D341Med (cell line): ENCODE measurements around the gene IGLL5.

ENCODE experiments used
- DNase-seq: peaks from one replicate; pipeline ENCODE4 v3.0.0; 2012; ENCODE audit warnings: low spot score

The IGLL5 gene

DNA sequence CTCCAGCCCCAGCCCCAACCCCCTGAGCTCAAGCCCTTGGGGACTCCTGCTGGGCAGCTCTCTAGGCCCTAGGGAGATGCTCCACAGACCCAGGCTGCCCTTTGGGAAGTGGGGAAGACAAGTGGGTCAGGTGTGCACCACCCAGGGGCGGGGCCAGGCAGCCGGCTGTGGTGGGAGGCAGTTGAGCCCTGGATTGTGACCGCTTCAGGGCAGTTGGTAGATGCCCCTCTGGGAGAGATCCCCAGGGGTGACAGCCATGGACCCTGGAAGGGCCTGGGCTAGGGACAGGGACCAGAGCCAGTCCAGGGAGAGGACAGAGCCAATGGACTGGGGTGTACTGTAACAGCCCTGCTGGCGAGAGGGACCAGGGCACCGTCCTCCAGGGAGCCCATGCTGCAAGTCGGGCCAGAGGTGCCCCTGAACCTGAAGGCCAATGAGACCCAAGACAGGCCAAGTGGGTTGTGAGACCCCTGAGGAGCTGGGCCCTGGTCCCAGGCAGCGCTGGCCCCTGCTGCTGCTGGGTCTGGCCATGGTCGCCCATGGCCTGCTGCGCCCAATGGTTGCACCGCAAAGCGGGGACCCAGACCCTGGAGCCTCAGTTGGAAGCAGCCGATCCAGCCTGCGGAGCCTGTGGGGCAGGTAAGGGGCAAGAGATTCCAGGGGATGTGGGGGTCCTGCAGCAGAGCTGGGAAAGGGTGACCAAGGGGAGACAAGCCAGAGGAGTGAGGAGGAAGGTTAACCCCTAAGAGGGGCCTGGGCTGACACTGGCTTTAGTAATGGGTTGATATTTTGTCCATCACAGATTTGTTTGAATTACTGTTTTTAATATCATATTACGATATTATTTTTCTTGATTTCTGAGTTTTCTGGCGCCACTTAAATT lies at the start of gene IGLL5:
Gene IGLL5, plus strand, starts transcription at position 196 of the 883 bp plus-strand sequence. Its CDS starts 238 bp downstream, at position 434.
- no peak for DNase-seq

DNA sequence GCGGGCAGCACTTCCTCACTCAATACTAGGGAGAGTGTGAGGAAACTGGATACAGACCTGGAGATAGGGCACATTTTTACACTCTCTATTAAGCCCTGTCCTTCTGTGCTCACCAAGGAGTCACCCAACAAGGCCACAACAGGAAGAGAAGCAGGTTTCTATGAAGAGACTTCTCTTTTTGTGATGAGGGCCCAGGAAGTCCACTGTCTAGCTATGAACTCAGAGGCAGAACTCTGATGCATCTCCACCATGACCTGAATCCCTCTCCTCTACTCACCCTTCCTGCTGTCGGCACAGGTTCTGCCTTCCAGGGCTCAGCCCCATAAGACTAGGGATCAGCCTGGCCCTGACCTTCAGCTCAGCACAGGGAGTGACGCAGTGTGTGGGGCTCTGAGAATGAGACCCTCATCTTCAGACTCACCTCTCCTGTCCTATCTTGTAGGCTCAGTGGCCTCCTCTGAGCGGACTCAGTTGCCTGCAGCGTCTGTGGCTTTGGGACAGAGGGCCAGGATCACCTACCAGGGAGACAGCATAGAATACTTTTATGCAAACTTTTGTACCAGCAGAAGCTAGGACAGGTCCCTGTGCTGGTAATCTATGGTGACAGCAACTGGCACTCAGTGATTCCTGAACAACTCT lies 49.3 kb upstream of the IGLL5 start:
- DNase-seq = no peak

DNA sequence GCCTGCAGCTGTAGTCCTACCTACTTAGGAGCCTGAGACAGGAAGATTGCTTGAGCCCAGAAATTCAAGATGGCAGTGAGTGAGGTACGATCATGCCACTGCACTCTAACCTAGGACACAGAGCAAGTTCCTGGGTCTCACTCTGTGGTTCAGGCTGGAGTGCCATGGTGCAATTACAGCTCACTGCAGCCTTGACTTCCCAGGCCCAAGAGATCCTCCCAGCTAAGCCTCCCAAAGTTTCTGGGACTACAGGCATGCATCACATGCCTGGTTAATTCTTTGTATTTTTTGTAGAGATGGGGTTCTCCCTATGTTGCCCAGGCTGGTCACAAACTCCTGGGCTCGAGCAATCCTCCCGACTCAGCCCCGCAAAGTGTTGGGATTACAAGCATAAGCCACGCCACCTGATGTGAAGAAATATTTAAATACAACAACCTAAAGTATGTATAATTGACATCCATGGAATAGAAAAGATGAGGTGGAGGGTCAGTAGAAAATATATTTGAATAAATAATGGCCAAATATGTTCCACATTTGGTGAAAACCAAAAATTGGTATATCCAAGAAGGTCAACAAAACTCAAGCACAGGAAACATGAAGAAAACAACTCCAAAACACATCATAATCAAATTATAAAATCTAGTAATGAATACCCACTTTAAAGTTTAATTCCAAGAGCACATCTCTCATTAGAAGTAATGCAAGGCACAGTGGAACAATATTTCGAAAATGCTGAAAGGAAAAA lies 47.9 kb upstream of the IGLL5 start:
- no peak for DNase-seq

GRCh38 chr22:22840780-22841179 lies 46.8 kb upstream of the IGLL5 start:
- DNase-seq = no peak

DNA sequence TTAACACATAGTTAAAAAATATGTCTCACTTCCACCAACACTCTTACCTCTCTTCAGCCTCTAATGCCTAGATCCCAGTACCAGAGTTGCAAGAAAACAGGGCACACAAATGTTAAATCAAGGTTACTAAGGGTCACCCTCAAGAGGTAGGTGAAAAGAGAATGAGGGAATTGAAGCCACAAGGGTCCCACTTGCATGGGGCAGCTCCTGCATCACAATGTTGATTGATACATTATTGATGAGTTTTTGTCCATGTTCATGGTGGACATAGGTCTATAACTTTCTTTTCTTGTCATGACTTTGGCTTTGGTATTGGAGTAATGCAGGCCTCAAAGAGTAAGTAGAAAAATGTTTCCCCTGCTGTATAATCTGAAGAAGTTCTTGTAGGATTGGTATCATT lies 46.0 kb upstream of the IGLL5 start:
- no peak for DNase-seq

DNA sequence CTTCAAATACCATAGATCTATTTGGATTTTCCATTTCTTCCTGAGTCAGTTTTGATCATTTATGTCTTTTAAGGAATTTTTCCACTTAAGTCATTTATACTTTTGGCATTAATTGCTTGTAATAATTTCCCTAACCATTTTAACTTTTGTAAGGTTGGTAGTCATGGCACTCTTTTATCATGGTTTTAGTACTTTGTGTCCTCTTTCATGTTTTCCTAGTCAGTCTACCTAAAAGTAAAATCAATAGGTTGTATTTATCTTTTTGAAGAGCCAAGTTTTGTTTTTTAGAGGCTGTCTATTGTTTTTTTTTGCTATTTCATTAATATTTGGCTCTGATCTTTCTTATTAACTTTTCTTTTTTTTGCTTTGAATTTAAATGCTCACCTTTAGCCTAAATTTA lies 45.5 kb upstream of the IGLL5 start:
- no peak for DNase-seq

DNA sequence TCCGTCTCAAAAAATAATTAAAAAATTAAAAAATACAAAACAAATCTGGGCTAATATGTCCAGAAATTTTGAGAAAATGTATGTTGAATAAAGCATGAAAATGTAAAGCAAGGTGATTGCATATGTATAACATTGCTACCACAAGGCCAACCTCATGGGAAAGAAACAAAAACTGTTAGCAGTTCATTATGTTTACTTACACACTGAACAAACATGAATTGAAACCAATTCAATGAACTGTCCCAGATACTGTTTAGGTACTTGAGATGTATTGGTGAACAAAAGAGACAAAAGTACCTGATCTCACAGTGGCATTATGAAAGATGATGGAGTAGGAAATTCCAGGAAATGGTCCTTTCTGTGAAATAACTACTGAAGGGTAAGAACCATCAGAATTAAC lies 43.8 kb upstream of the IGLL5 start:
- DNase-seq = no peak

- DNase-seq = no peak
Observed at GRCh38 chr22:22847241-22847640, 40.4 kb upstream of the IGLL5 start.

GRCh38 chr22:22848364-22848866 lies 39.2 kb upstream of the IGLL5 start:
- peak; percentile 78 for DNase-seq

DNA sequence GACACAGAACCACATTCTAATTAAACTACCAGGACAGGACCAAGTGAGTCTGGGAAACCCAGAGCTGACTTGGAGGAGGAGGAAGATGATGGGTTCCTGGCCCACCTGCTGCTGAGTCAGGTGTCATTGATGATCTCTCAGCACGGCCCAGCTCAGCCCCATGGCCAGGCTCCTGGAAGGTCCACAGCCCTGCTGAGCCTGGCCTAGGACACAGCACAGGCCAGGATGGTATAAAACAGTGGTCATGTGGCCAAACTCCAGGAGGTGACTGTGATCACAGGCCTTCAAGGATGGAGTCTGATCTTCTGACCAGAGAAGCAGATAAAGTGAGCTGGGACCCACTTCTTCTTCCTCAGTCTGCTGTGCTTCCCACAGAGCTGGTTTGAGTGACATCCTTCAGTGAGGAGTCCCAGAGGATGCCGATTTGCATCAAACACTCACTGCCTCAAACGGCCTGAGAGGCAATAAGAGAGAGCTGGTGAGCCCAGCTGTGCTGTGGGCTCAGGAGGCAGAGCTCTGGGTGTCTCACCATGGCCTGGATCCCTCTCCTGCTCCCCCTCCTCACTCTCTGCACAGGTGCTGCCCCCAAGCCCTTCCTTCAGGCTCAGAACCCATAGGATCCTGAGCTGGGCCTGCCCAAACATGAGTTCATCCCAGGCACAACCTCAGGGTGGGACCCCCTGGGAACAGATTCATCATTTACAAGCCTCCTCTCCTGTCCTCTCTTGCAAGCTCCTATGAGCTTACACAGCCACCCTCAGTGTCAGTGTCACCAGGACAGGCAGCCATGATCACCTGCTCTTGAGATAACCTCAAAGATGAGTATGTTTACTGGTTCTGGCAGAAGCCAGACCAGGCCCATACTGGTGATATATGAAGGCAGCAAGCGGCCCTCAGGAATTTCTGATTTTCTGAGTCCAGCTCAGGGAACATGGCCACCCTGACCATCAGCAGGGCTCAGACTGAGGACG lies 37.7 kb upstream of the IGLL5 start:
- no peak for DNase-seq

- no peak for DNase-seq
Observed at GRCh38 chr22:22851969-22852368, 35.6 kb upstream of the IGLL5 start.

- DNase-seq = no peak
Observed at GRCh38 chr22:22853713-22854112, 33.9 kb upstream of the IGLL5 start.

DNA sequence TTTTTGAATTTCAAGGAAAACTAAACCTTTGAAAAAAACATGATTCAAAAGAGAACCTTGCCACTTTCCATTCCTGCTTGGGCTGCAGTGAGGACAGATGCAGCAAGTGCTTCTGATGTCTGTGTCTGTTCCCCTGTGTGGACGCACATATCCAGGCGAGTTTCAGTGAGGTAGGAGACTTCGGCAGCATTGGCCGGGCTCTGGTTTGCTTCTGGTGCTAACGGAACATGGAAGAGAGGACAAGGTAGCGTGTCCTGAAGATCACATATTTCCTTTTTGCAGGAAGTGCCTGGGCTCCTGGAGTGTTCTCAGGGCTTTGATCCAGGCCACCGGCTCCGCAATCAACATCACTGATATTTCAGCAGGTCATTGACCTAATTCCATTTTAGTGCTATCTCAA lies 33.1 kb upstream of the IGLL5 start:
- no peak for DNase-seq

DNA sequence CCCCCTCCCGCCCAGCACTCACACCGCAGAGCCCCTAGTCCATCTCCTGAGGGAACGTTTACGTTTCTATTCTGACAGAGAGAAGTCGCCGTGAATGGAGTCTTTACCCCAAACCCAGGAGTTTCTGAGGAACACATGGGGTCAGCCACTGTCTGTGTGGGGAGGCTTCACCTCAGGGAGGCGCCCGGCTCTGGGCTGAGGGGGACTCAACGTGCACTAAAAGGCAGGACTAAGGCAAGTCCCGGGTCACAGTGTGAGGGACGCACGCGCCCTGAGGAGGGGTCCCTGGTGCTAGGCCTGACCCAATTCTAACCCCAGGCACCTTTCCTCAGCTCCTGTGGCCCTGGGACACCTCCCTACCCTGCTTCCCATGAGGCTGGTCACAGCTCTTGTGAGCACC lies 32.5 kb upstream of the IGLL5 start:
- no peak for DNase-seq

- peak; percentile 59 for DNase-seq
Observed at GRCh38 chr22:22855617-22856308, 31.9 kb upstream of the IGLL5 start.

- DNase-seq = no peak
Observed at GRCh38 chr22:22856364-22856763, 31.3 kb upstream of the IGLL5 start.

DNA sequence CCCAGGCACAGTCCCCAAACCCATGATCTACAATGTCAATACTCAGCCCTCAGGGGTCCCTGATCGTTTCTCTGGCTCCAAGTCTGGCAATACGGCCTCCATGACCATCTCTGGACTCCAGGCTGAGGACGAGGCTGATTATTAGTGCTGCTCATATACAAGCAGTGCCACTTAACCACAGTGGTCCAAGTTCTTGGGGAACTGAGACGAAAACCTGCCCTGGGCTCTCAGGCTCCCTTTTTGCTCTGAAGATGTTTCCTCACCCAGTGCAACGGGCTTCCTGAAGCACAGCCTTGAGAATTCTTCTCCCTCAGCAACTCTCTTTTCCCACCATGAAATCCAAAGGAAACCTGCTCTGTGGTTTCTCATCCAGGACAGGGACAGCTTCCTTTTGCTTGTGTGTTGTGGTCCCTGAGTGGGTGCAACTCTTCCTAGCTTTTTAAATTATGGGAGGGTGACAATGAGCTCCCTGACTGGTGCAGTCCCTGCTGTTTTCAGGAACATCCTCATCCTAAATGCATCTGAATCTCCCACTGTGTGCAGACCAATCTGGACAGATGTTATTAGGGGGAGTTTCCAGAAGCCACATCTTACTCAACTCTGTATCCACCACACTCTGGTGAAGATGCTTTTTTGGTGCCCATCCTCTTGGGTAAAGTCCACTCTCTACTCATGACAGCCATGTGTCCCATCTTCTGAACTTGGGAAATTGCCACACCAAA lies 30.6 kb upstream of the IGLL5 start:
- DNase-seq = no peak

- no peak for DNase-seq
Observed at GRCh38 chr22:22857607-22858558, 29.7 kb upstream of the IGLL5 start.

GRCh38 chr22:22858559-22858937 lies 29.1 kb upstream of the IGLL5 start:
- no peak for DNase-seq
